NCI-H524 (cell line): ENCODE results near the gene PLEKHG7.
"Not testable (repeated sequence)": the region's sequence is repeated elsewhere in the genome, so short reads cannot be mapped to it uniquely, and the experiment has no call there.

Experiments used
- DNase-seq, 2 experiments: peaks; one replicate each; lab custom pipeline; 2025; lab: John Stamatoyannopoulos, UW

PLEKHG7 gene

GRCh38 chr12:92749691-92750090 lies 46.9 kb downstream of the PLEKHG7 start:
- not testable (repeated sequence) for DNase-seq

GRCh38 chr12:92753976-92754885 lies 51.4 kb downstream of the PLEKHG7 start:
- DNase-seq, result no peak

GRCh38 chr12:92756898-92757596 lies 54.3 kb downstream of the PLEKHG7 start:
- no peak for DNase-seq

- no peak for DNase-seq
Measured at GRCh38 chr12:92757597-92758121, 54.9 kb downstream of the PLEKHG7 start.

GRCh38 chr12:92759634-92760268 lies 57.0 kb downstream of the PLEKHG7 start:
- DNase-seq, result no peak

- DNase-seq, result no peak
Measured at GRCh38 chr12:92762773-92763172, 60.0 kb downstream of the PLEKHG7 start.

GRCh38 chr12:92764831-92765230 lies 62.0 kb downstream of the PLEKHG7 start:
- no peak for DNase-seq

- no peak for DNase-seq
Measured at GRCh38 chr12:92765871-92766270, 63.1 kb downstream of the PLEKHG7 start.

GRCh38 chr12:92769124-92769901 lies 66.5 kb downstream of the PLEKHG7 start:
- DNase-seq, result no peak

- DNase-seq, result no peak
Measured at GRCh38 chr12:92771001-92771400, 68.2 kb downstream of the PLEKHG7 start.

GRCh38 chr12:92775416-92775815 lies 72.6 kb downstream of the PLEKHG7 start:
- DNase-seq, result no peak

GRCh38 chr12:92778525-92778924 lies 75.7 kb downstream of the PLEKHG7 start:
- DNase-seq, result no peak

GRCh38 chr12:92779902-92780301 lies 77.1 kb downstream of the PLEKHG7 start:
- DNase-seq, result no peak

GRCh38 chr12:92784356-92784755 lies 81.6 kb downstream of the PLEKHG7 start:
- no peak for DNase-seq

GRCh38 chr12:92784797-92785562 lies 82.2 kb downstream of the PLEKHG7 start:
- peak; percentile 56 to 83 for DNase-seq

- no peak for DNase-seq
Measured at GRCh38 chr12:92785563-92785950, 82.8 kb downstream of the PLEKHG7 start.

- no peak for DNase-seq
Measured at GRCh38 chr12:92786045-92786444, 83.3 kb downstream of the PLEKHG7 start.

- DNase-seq, result not testable (repeated sequence)
Measured at GRCh38 chr12:92794356-92794755, 91.6 kb downstream of the PLEKHG7 start.

GRCh38 chr12:92794814-92795213 lies 92.0 kb downstream of the PLEKHG7 start:
- no peak for DNase-seq

- no peak for DNase-seq
Measured at GRCh38 chr12:92796650-92797049, 93.9 kb downstream of the PLEKHG7 start.

- no peak for DNase-seq
Measured at GRCh38 chr12:92802906-92803305, 100.1 kb downstream of the PLEKHG7 start.
